Measurements from ENCODE around the gene PHC3. TPM values are rescaled to one million over a fixed set of nuclear protein-coding genes. Genes with fewer than 3 reads are reported as not detected.

Gene PHC3
- total and polyA plus RNA-seq, 2 of the 13 experiments (the other 11 are each of a cell fraction or from before 2014, with no cell fraction given) = 24.1 to 49.0 TPM

DNA sequence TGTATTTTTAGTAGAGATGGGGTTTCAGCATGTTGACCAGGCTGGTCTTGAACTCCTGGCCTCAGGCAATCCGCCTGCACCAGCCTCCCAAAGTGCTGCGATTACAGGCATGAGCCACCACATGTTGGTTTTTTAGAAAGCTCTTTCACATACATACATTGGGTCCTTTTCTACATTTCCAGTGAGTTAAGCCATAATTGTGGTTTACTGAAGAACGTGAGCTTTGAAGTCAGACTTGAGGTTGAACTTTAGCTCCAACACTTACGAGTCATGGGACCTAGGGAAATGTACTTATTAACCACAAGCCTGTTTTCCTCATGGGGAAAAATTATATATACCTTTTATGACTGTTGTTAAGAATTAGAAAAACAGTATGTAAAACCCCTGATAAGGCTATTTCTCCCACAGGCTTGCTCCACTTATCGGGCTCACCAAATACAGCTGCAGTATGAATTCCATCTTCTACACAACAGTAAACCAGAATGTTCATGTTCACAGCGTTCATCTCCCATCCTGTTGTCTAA, 104.8 kb downstream of the PHC3 start (continued):
- TF ChIP-seq, protein P1, sequence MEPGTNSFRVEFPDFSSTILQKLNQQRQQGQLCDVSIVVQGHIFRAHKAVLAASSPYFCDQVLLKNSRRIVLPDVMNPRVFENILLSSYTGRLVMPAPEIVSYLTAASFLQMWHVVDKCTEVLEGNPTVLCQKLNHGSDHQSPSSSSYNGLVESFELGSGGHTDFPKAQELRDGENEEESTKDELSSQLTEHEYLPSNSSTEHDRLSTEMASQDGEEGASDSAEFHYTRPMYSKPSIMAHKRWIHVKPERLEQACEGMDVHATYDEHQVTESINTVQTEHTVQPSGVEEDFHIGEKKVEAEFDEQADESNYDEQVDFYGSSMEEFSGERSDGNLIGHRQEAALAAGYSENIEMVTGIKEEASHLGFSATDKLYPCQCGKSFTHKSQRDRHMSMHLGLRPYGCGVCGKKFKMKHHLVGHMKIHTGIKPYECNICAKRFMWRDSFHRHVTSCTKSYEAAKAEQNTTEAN (CRISPR knock-in tag; conservative IDR thresholded peaks at IDR 0.05) = no peak
- TF ChIP-seq, protein P2, sequence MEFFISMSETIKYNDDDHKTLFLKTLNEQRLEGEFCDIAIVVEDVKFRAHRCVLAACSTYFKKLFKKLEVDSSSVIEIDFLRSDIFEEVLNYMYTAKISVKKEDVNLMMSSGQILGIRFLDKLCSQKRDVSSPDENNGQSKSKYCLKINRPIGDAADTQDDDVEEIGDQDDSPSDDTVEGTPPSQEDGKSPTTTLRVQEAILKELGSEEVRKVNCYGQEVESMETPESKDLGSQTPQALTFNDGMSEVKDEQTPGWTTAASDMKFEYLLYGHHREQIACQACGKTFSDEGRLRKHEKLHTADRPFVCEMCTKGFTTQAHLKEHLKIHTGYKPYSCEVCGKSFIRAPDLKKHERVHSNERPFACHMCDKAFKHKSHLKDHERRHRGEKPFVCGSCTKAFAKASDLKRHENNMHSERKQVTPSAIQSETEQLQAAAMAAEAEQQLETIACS (CRISPR knock-in tag; IDR thresholded peaks at IDR 0.05) = no peak
- TF ChIP-seq, protein P3, sequence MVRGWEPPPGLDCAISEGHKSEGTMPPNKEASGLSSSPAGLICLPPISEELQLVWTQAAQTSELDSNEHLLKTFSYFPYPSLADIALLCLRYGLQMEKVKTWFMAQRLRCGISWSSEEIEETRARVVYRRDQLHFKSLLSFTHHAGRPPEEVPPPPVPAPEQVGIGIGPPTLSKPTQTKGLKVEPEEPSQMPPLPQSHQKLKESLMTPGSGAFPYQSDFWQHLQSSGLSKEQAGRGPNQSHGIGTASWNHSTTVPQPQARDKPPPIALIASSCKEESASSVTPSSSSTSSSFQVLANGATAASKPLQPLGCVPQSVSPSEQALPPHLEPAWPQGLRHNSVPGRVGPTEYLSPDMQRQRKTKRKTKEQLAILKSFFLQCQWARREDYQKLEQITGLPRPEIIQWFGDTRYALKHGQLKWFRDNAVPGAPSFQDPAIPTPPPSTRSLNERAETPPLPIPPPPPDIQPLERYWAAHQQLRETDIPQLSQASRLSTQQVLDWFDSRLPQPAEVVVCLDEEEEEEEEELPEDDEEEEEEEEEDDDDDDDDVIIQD (CRISPR knock-in tag; IDR thresholded peaks at IDR 0.05; ENCODE audit: low read depth) = peak; percentile 20; the same call in 1 of the 2 replicates
- TF ChIP-seq CEBPG (CRISPR knock-in tag; IDR thresholded peaks at IDR 0.05) (peak; percentile 32; the same call in 1 of the 2 replicates), ZNF101 (CRISPR knock-in tag; IDR thresholded peaks at IDR 0.05; ENCODE audit: borderline replicate concordance, low read depth) (no peak), EED (CRISPR knock-in tag; IDR thresholded peaks at IDR 0.05) (no peak), KAT8 (CRISPR knock-in tag; IDR thresholded peaks at IDR 0.05) (no peak; the same call in 1 of the 2 replicates), JDP2 (CRISPR knock-in tag; IDR thresholded peaks at IDR 0.05; ENCODE audit: borderline replicate concordance) (no peak), GATAD1 (CRISPR knock-in tag; IDR thresholded peaks at IDR 0.05) (no peak), TEAD2 (CRISPR knock-in tag; IDR thresholded peaks at IDR 0.05) (no peak), EHMT2 (IDR thresholded peaks at IDR 0.05; ENCODE audit: borderline replicate concordance, low read depth, low read length) (0 out of 2 replicates have a peak, but pooled peaks have one; percentile 56), ZNF530 (CRISPR knock-in tag; IDR thresholded peaks at IDR 0.05; ENCODE audit: low read depth) (no peak)
- TF ChIP-seq, protein P4, sequence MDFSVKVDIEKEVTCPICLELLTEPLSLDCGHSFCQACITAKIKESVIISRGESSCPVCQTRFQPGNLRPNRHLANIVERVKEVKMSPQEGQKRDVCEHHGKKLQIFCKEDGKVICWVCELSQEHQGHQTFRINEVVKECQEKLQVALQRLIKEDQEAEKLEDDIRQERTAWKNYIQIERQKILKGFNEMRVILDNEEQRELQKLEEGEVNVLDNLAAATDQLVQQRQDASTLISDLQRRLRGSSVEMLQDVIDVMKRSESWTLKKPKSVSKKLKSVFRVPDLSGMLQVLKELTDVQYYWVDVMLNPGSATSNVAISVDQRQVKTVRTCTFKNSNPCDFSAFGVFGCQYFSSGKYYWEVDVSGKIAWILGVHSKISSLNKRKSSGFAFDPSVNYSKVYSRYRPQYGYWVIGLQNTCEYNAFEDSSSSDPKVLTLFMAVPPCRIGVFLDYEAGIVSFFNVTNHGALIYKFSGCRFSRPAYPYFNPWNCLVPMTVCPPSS (IDR thresholded peaks at IDR 0.05) = no peak
- TF ChIP-seq, protein P5, sequence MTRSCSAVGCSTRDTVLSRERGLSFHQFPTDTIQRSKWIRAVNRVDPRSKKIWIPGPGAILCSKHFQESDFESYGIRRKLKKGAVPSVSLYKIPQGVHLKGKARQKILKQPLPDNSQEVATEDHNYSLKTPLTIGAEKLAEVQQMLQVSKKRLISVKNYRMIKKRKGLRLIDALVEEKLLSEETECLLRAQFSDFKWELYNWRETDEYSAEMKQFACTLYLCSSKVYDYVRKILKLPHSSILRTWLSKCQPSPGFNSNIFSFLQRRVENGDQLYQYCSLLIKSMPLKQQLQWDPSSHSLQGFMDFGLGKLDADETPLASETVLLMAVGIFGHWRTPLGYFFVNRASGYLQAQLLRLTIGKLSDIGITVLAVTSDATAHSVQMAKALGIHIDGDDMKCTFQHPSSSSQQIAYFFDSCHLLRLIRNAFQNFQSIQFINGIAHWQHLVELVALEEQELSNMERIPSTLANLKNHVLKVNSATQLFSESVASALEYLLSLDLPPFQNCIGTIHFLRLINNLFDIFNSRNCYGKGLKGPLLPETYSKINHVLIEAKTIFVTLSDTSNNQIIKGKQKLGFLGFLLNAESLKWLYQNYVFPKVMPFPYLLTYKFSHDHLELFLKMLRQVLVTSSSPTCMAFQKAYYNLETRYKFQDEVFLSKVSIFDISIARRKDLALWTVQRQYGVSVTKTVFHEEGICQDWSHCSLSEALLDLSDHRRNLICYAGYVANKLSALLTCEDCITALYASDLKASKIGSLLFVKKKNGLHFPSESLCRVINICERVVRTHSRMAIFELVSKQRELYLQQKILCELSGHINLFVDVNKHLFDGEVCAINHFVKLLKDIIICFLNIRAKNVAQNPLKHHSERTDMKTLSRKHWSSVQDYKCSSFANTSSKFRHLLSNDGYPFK (CRISPR knock-in tag; IDR thresholded peaks at IDR 0.05; ENCODE audit: borderline replicate concordance) = no peak
- TF ChIP-seq, protein P6, sequence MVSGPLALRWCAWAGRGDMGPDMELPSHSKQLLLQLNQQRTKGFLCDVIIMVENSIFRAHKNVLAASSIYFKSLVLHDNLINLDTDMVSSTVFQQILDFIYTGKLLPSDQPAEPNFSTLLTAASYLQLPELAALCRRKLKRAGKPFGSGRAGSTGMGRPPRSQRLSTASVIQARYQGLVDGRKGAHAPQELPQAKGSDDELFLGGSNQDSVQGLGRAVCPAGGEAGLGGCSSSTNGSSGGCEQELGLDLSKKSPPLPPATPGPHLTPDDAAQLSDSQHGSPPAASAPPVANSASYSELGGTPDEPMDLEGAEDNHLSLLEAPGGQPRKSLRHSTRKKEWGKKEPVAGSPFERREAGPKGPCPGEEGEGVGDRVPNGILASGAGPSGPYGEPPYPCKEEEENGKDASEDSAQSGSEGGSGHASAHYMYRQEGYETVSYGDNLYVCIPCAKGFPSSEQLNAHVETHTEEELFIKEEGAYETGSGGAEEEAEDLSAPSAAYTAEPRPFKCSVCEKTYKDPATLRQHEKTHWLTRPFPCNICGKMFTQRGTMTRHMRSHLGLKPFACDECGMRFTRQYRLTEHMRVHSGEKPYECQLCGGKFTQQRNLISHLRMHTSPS (CRISPR knock-in tag; IDR thresholded peaks at IDR 0.05; ENCODE audit: low read depth) = no peak
- TF ChIP-seq, protein P7, sequence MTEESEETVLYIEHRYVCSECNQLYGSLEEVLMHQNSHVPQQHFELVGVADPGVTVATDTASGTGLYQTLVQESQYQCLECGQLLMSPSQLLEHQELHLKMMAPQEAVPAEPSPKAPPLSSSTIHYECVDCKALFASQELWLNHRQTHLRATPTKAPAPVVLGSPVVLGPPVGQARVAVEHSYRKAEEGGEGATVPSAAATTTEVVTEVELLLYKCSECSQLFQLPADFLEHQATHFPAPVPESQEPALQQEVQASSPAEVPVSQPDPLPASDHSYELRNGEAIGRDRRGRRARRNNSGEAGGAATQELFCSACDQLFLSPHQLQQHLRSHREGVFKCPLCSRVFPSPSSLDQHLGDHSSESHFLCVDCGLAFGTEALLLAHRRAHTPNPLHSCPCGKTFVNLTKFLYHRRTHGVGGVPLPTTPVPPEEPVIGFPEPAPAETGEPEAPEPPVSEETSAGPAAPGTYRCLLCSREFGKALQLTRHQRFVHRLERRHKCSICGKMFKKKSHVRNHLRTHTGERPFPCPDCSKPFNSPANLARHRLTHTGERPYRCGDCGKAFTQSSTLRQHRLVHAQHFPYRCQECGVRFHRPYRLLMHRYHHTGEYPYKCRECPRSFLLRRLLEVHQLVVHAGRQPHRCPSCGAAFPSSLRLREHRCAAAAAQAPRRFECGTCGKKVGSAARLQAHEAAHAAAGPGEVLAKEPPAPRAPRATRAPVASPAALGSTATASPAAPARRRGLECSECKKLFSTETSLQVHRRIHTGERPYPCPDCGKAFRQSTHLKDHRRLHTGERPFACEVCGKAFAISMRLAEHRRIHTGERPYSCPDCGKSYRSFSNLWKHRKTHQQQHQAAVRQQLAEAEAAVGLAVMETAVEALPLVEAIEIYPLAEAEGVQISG (CRISPR knock-in tag; IDR thresholded peaks at IDR 0.05) = no peak
